GM23338 (cell line): ENCODE results near the gene CABLES1. TPM values are rescaled to one million over a fixed set of nuclear protein-coding genes. Genes with fewer than 3 reads are reported as not detected.

Source experiments
- ATAC-seq: fragments of 200-7000 bp; cut with Tn5 transposase; 3 replicates; pipeline ENCODE4 v1.9.1; 2020
- DNase-seq: peaks from one replicate; pipeline ENCODE4 v3.0.0-alpha.2; 2015; ENCODE audit warnings: low spot score
- H2AFZ ChIP-seq: fragments of 200-600 bp; sonication (generic); 2 replicates; pipeline ENCODE4 v1.8.0; 2016; ENCODE audit warnings: antibody characterized with exemption, mild to moderate bottlenecking, moderate library complexity
- H3F3A ChIP-seq: fragments of 200-600 bp; sonication (generic); replicated peaks from 2 replicates; pipeline ENCODE4 v1.8.0; 2017; ENCODE audit warnings: antibody characterized with exemption, mixed run types, low read depth
- H3K27ac ChIP-seq: fragments of 200-600 bp; sonication (generic); 2 replicates; pipeline ENCODE4 v1.6.1; 2016; ENCODE audit warnings: low read depth
- H3K27me3 ChIP-seq: fragments of 200-600 bp; sonication (generic); 2 replicates; pipeline ENCODE4 v1.8.0; 2016; ENCODE audit warnings: mild to moderate bottlenecking, mixed run types, moderate library complexity; ENCODE audit not compliant: insufficient read depth
- H3K36me3 ChIP-seq: fragments of 200-600 bp; sonication (generic); 2 replicates; pipeline ENCODE4 v1.8.0; 2016; ENCODE audit warnings: mild to moderate bottlenecking; ENCODE audit not compliant: insufficient read depth
- H3K4me1 ChIP-seq: fragments of 200-600 bp; sonication (generic); 2 replicates; pipeline ENCODE4 v1.8.0; 2016; ENCODE audit warnings: mild to moderate bottlenecking, moderate library complexity; ENCODE audit not compliant: insufficient read depth
- H3K4me2 ChIP-seq: fragments of 200-600 bp; sonication (generic); 2 replicates; pipeline ENCODE4 v1.7.1; 2017; ENCODE audit warnings: mixed run types
- H3K4me3 ChIP-seq: fragments of 200-600 bp; sonication (generic); 2 replicates; pipeline ENCODE4 v1.6.1; 2016; ENCODE audit warnings: mixed run types
- H3K79me2 ChIP-seq: fragments of 200-600 bp; sonication (generic); replicated peaks from 2 replicates; pipeline ENCODE4 v1.8.0; 2017; ENCODE audit warnings: mild to moderate bottlenecking; ENCODE audit not compliant: insufficient read depth
- H3K9me2 ChIP-seq: fragments of 200-600 bp; sonication (generic); 2 replicates; pipeline ENCODE4 v1.8.0; 2017; ENCODE audit not compliant: insufficient read depth
- H4K20me1 ChIP-seq: fragments of 200-600 bp; sonication (generic); replicated peaks from 2 replicates; pipeline ENCODE4 v1.8.0; 2017; ENCODE audit warnings: mild to moderate bottlenecking; ENCODE audit not compliant: insufficient read depth
- H3K27ac Mint-ChIP-seq: 2 replicates; pipeline ENCODE4 v1.8.0; 2020; ENCODE audit warnings: inconsistent platforms, mild to moderate bottlenecking, moderate library complexity, mixed read lengths
- H3K27me3 Mint-ChIP-seq: 3 replicates; pipeline ENCODE4 v1.8.0; 2022; ENCODE audit warnings: low read depth, mild to moderate bottlenecking, moderate library complexity, mixed read lengths, inconsistent platforms; ENCODE audit not compliant: insufficient read depth, poor library complexity
- H3K36me3 Mint-ChIP-seq: 3 replicates; pipeline ENCODE4 v1.8.0; 2021; ENCODE audit warnings: low read depth, mild to moderate bottlenecking, inconsistent platforms, moderate library complexity, mixed read lengths
- H3K4me1 Mint-ChIP-seq: 3 replicates; pipeline ENCODE4 v1.8.0; 2020; ENCODE audit warnings: mild to moderate bottlenecking, inconsistent platforms, mixed read lengths
- H3K4me3 Mint-ChIP-seq: 3 replicates; pipeline ENCODE4 v1.8.0; 2021; ENCODE audit warnings: moderate library complexity, mild to moderate bottlenecking, inconsistent platforms, mixed read lengths
- H3K9me3 Mint-ChIP-seq: 3 replicates; pipeline ENCODE4 v1.8.0; 2020; ENCODE audit warnings: moderate library complexity, mild to moderate bottlenecking, inconsistent platforms, mixed read lengths
- CREB1 ChIP-seq: fragments of 250-450 bp; sonication (Bioruptor Pico); IDR thresholded peaks from 2 replicates; pipeline ENCODE4 v1.5.0; 2020; ENCODE audit warnings: low read depth, mild to moderate bottlenecking, moderate library complexity
- CTCF ChIP-seq, 2 experiments: fragments of 200-600 bp in 1 of 2; sonication (generic) in 1 of 2; conservative IDR thresholded peaks; 2 replicates each; pipeline versions ENCODE4 v1.5.1 to v1.6.1; 2016 to 2017; ENCODE audit warnings: antibody characterized with exemption in 2 of 2, low read depth in 2 of 2, mild to moderate bottlenecking in 2 of 2, moderate library complexity in 1 of 2
- ETS1 ChIP-seq: IDR thresholded peaks from 2 replicates; pipeline ENCODE4 v1.6.1; 2016; ENCODE audit warnings: antibody characterized with exemption
- EZH2 ChIP-seq: fragments of 200-600 bp; sonication (generic); IDR thresholded peaks from one replicate; pipeline ENCODE4 v1.8.0; 2017; ENCODE audit warnings: antibody characterized with exemption, mild to moderate bottlenecking, low read depth; ENCODE audit not compliant: unreplicated experiment
- EZH2phosphoT487 ChIP-seq: fragments of 200-600 bp; sonication (generic); IDR thresholded peaks from one replicate; pipeline ENCODE4 v1.8.1; 2018; ENCODE audit warnings: antibody characterized with exemption; ENCODE audit not compliant: unreplicated experiment
- JUNB ChIP-seq: IDR thresholded peaks from one replicate; pipeline ENCODE4 v1.6.1; 2016; ENCODE audit warnings: antibody characterized with exemption; ENCODE audit not compliant: unreplicated experiment
- POLR2AphosphoS5 ChIP-seq: IDR thresholded peaks from 2 replicates; pipeline ENCODE4 v1.6.1; 2016; ENCODE audit warnings: antibody characterized with exemption, low read depth
- REST ChIP-seq: IDR thresholded peaks from one replicate; pipeline ENCODE4 v1.6.1; 2018; ENCODE audit warnings: antibody characterized with exemption; ENCODE audit not compliant: unreplicated experiment
- ZNF114 ChIP-seq: fragments of 250-450 bp; sonication (Bioruptor Pico); IDR thresholded peaks from 2 replicates; pipeline ENCODE4 v1.5.0; 2020; ENCODE audit warnings: mild to moderate bottlenecking, moderate library complexity
- ZNF331 ChIP-seq: fragments of 250-450 bp; sonication (Bioruptor Pico); IDR thresholded peaks from 2 replicates; pipeline ENCODE4 v1.5.0; 2020; ENCODE audit warnings: low read depth, mild to moderate bottlenecking, moderate library complexity
- polyA plus RNA-seq: library from polyadenylated mRNA; unstranded; fragments of >200 nt; fragmentation: Nextera tagmentation; extraction: Ambion mirVana; gene quantifications from 2 replicates; pipeline ENCODE4 v1.2.1, GENCODE V29; 2016
- total RNA-seq: library from RNA; depleted of rRNA; stranded (reverse); fragments of >200 nt; shearing (Covaris generic); gene quantifications from 2 replicates; pipeline ENCODE4 v1.2.3, GENCODE V29; 2014

Gene CABLES1
- total and polyA plus RNA-seq, 2 experiments from 2014 or later, result 2.6 to 12.4 TPM

DNA sequence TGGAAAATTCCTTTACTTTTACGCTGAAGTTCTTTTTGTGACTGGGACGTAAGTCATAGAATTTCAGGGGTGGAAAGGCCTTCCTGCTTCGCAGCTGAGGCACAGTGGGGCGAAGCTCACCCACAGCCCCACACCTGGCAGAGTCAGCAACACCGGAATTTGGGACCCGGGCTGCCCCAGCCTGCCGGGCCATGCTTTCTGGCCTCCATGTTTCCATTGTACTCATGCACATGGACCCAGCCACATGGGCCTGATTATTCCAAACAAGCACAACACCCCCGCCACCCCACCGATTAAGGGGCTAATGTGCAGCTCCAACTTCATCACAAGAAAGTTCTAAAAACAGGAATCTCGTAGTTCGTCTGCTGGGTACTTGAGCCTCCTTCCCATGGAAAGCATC, 82.5 kb downstream of the CABLES1 start:
- Histone ChIP-seq H3K27ac (no peak overlapping the region), H3K4me1 (no peaks in the 10 kb centered on the region), H3K27me3 (no peaks in the 10 kb centered on the region), H3K4me3 (no peak overlapping the region), H2AFZ (no peak overlapping the region), H3K4me2 (no peak overlapping the region), H3K36me3 (0 out of 2 replicates have a peak, but pooled peaks cover 3% of the 10 kb centered on the region), H4K20me1 (no peaks in the 10 kb centered on the region; the same call in 1 of the 2 replicates), H3F3A (no peaks in the 10 kb centered on the region), H3K79me2 (no peaks in the 10 kb centered on the region), H3K9me2 (no peaks in the 10 kb centered on the region)
- TF ChIP-seq ETS1 (no peak), CREB1 (CRISPR knock-in tag) (no peak), JUNB (no peak), CTCF (conservative IDR thresholded peaks at IDR 0.05; ENCODE audit: low read depth in 2 of 2) (no peak), EZH2phosphoT487 (no peak), ZNF114 (CRISPR knock-in tag) (no peak), ZNF331 (CRISPR knock-in tag) (no peak), EZH2 (no peak)
- Mint-ChIP-seq H3K36me3 (peaks cover 20% of the 10 kb centered on the region), H3K9me3 (no peaks in the 10 kb centered on the region), H3K27ac (no peak overlapping the region), H3K27me3 (no peaks in the 10 kb centered on the region), H3K4me3 (no peak overlapping the region), H3K4me1 (no peaks in the 10 kb centered on the region)
- ATAC-seq, result no peak
- no peak for DNase-seq

- Histone ChIP-seq H3K36me3 (no peaks in the 10 kb centered on the region), H3F3A (no peaks in the 10 kb centered on the region), H2AFZ (no peak overlapping the region), H3K4me2 (no peak overlapping the region), H3K4me1 (no peaks in the 10 kb centered on the region), H3K27ac (no peak overlapping the region), H3K9me2 (no peaks in the 10 kb centered on the region), H3K4me3 (no peak overlapping the region), H4K20me1 (no peaks in the 10 kb centered on the region; the same call in 1 of the 2 replicates), H3K27me3 (no peaks in the 10 kb centered on the region), H3K79me2 (no peaks in the 10 kb centered on the region)
- no peaks in the 10 kb centered on the region for H3K27me3 Mint-ChIP-seq
- H3K9me3 Mint-ChIP-seq, result no peaks in the 10 kb centered on the region
- DNase-seq, result no peak
- H3K27ac Mint-ChIP-seq, result no peak overlapping the region
- ATAC-seq, result no peak
- H3K4me1 Mint-ChIP-seq, result no peaks in the 10 kb centered on the region
- TF ChIP-seq REST, result no peak
- TF ChIP-seq POLR2AphosphoS5, result no peak
- no peak for TF ChIP-seq ZNF114 (CRISPR knock-in tag)
- no peak for TF ChIP-seq CTCF (conservative IDR thresholded peaks at IDR 0.05; ENCODE audit: low read depth in 2 of 2)
- TF ChIP-seq ETS1, result no peak
- no peak for TF ChIP-seq EZH2phosphoT487
- TF ChIP-seq EZH2, result no peak
- TF ChIP-seq CREB1 (CRISPR knock-in tag), result no peak
- peaks cover 15% of the 10 kb centered on the region for H3K36me3 Mint-ChIP-seq
- H3K4me3 Mint-ChIP-seq, result no peak overlapping the region
Observed at GRCh38 chr18:23220355-23220754, 85.1 kb downstream of the CABLES1 start.
